ENCODE results near the gene HAUS3. TPM values are rescaled to one million over a fixed set of nuclear protein-coding genes. Genes with fewer than 3 reads are reported as not detected.

HAUS3 gene
- total RNA-seq, 1 experiment from 2014 or later, result 18.0 TPM

GRCh38 chr4:2259541-2260343 lies 17.8 kb upstream of the HAUS3 start:
- no peak overlapping the region for H4K8ac ChIP-seq (replicated peaks; ENCODE audit: insufficient read length, low read depth, low read length)
- H3K4me3 Mint-ChIP-seq, result peak overlapping the region; percentile 41 to 79; a peak in 3 of 5 replicates
- H2BK12ac ChIP-seq (ENCODE audit: insufficient read length, low read depth, low read length), result no peak overlapping the region
- no peak overlapping the region for H4K5ac ChIP-seq (ENCODE audit: insufficient read length, low read depth, low read length)
- H4K91ac ChIP-seq (ENCODE audit: insufficient read length, low read depth, low read length), result no peak overlapping the region
- no peaks in the 10 kb centered on the region for H3K79me2 ChIP-seq (ENCODE audit: insufficient read depth, low read length)
- TF ChIP-seq CTCF (conservative IDR thresholded peaks at IDR 0.05), result no peak
- no peak overlapping the region for H3K23ac ChIP-seq (ENCODE audit: insufficient read length, low read depth, low read length)
- H2BK20ac ChIP-seq (ENCODE audit: low read depth, low read length, poor library complexity, severe bottlenecking), result no peak overlapping the region
- H3K23me2 ChIP-seq (ENCODE audit: insufficient read length, low read depth, low read length, poor library complexity, severe bottlenecking), result peaks cover 9% of the 10 kb centered on the region
- H3K14ac ChIP-seq (ENCODE audit: insufficient read depth, low read length), result no peak overlapping the region
- no peaks in the 10 kb centered on the region for H3K9me3 ChIP-seq (ENCODE audit: control insufficient read depth, low read depth, low read length)
- H2AFZ ChIP-seq (ENCODE audit: low read length), result no peak overlapping the region
- no peak overlapping the region for H3K56ac ChIP-seq (ENCODE audit: insufficient read length, low read depth, low read length)
- peaks cover 4 to 7% (median 4%) of the 10 kb centered on the region in 3 experiments; a peak in 4 of 7 replicates for H3K36me3 Mint-ChIP-seq (ENCODE audit: insufficient read depth in 1 of 3, low read depth in 3 of 3)
- H2BK5ac ChIP-seq (ENCODE audit: insufficient read length, low read length), result no peak overlapping the region
- no peak overlapping the region for H3K9ac ChIP-seq (ENCODE audit: extremely low read depth, insufficient read length, low read length)
- H3K27ac Mint-ChIP-seq, result no peak overlapping the region
- H3K27ac ChIP-seq (ENCODE audit: insufficient read length, low read depth, low read length), result no peak overlapping the region
- H2BK15ac ChIP-seq (ENCODE audit: low read depth, low read length), result no peak overlapping the region
- no peak for DNase-seq
- H3T11ph ChIP-seq (ENCODE audit: low read length), result no peak overlapping the region
- peaks cover 2% of the 10 kb centered on the region; the same call in 1 of the 2 replicates for H3K4me1 ChIP-seq (ENCODE audit: insufficient read depth, low read length)
- peaks cover 11 to 13% of the 10 kb centered on the region in 2 experiments for H3K4me1 Mint-ChIP-seq
- H3K18ac ChIP-seq (ENCODE audit: insufficient read length, low read depth, low read length), result no peak overlapping the region
- no peak overlapping the region for H2BK120ac ChIP-seq (ENCODE audit: low read depth, low read length, poor library complexity, severe bottlenecking)
- no CpG with 5 or more reads among the region's 15 CpGs for WGBS (ENCODE audit: extremely low coverage, insufficient read length, low lambda C conversion rate)
- no peaks in the 10 kb centered on the region for H3K79me1 ChIP-seq (ENCODE audit: insufficient read depth, low read depth, low read length, poor library complexity, severe bottlenecking)
- no peaks in the 10 kb centered on the region for H3K27me3 ChIP-seq (ENCODE audit: insufficient read depth, low read length)
- no peak overlapping the region for H2AK5ac ChIP-seq (ENCODE audit: insufficient read length, low read length)
- H3K4me2 ChIP-seq (ENCODE audit: insufficient read depth, insufficient read length, low read length), result no peak overlapping the region
- H3K9me3 Mint-ChIP-seq, result no peaks in the 10 kb centered on the region
- no peak overlapping the region for H3K4ac ChIP-seq (ENCODE audit: low read depth, low read length)
- H3K27me3 Mint-ChIP-seq (ENCODE audit: low read depth), result no peaks in the 10 kb centered on the region
- H4K20me1 ChIP-seq (ENCODE audit: control insufficient read depth, insufficient read depth, insufficient read length), result peaks cover 2% of the 10 kb centered on the region
